A549 (cell line): ENCODE results near the gene NCSTN. TPM values are rescaled to one million over a fixed set of nuclear protein-coding genes. Genes with fewer than 3 reads are reported as not detected.

ENCODE experiments used
- ATAC-seq, 2 experiments: fragments of 200-7000 bp in 1 of 2; fragments of >200 bp in 1 of 2; cut with Nextera tagmentation in 1 of 2; cut with Tn5 transposase in 1 of 2; 3 replicates each; pipeline versions ENCODE4 v1.8.0 to v1.9.1; 2018 to 2020; ENCODE audit warnings: mild to moderate bottlenecking in 1 of 2, moderate library complexity in 1 of 2
- CTCF ChIA-PET: fragments of 300-600 bp; sonication (Branson Sonifier 250); formaldehyde crosslinking; extraction: SDS; loops from one replicate; lab custom pipeline; 2021; ENCODE audit warnings: antibody characterized with exemption, inconsistent platforms; lab: Yijun Ruan, JAX
- POLR2A ChIA-PET: fragments of 350-600 bp; formaldehyde crosslinking; extraction: SDS; loops from one replicate; lab custom pipeline; 2021; ENCODE audit warnings: antibody characterized with exemption, inconsistent platforms; lab: Yijun Ruan, JAX
- DNase-seq, 2 experiments: peaks; one replicate each; pipeline versions ENCODE4 v3.0.0 to v3.0.0-alpha.2; 2011 to 2016; ENCODE audit warnings: low read depth in 1 of 2, low spot score in 1 of 2
- FAIRE-seq: peaks from 2 replicates; lab custom pipeline; 2011; peaks lifted over from hg19 to GRCh38; lab: Jason Lieb, UNC
- H3K27ac ChIP-seq, 2 experiments: fragments of >200 bp; sonication (Bioruptor Twin); formaldehyde crosslinking; 3 replicates each; pipeline ENCODE4 v1.5.1; 2016 to 2017
- H3K4me1 ChIP-seq: fragments of >200 bp; sonication (Bioruptor Twin); formaldehyde crosslinking; 3 replicates; pipeline ENCODE4 v1.6.1; 2016
- H3K4me2 ChIP-seq: fragments of >200 bp; sonication (Bioruptor Twin); formaldehyde crosslinking; 3 replicates; pipeline ENCODE4 v1.6.1; 2016
- H3K4me3 ChIP-seq: fragments of >200 bp; sonication (Bioruptor Twin); formaldehyde crosslinking; 3 replicates; pipeline ENCODE4 v1.5.1; 2016
- H3K9me3 ChIP-seq: fragments of >200 bp; sonication (Bioruptor Twin); formaldehyde crosslinking; 3 replicates; pipeline ENCODE4 v1.6.1; 2016
- ATOH8 ChIP-seq: fragments of 250-450 bp; sonication (Bioruptor Pico); IDR thresholded peaks from 2 replicates; pipeline ENCODE4 v1.5.0; 2020; ENCODE audit warnings: low read depth, mild to moderate bottlenecking, moderate library complexity
- BCL3 ChIP-seq: fragments of >200 bp; sonication (Bioruptor Twin); formaldehyde crosslinking; IDR thresholded peaks from 3 replicates; pipeline ENCODE4 v1.6.1; 2016
- CHD2 ChIP-seq: fragments of 150-350 bp; IDR thresholded peaks from 2 replicates; pipeline ENCODE4 v1.6.1; 2014; ENCODE audit warnings: low read length; ENCODE audit not compliant: partially characterized antibody
- EHF ChIP-seq: fragments of 250-450 bp; sonication (Bioruptor Pico); IDR thresholded peaks from 2 replicates; pipeline ENCODE4 v1.5.0; 2020; ENCODE audit warnings: mild to moderate bottlenecking
- FOSB ChIP-seq: fragments of 250-450 bp; sonication (Bioruptor Pico); IDR thresholded peaks from 2 replicates; pipeline ENCODE4 v1.5.0; 2020; ENCODE audit warnings: mild to moderate bottlenecking, moderate library complexity
- FOSL2 ChIP-seq, 2 experiments: fragments of 450-650 bp in 1 of 2; fragments of >200 bp in 1 of 2; sonication (Bioruptor Twin) in 1 of 2; formaldehyde crosslinking; IDR thresholded peaks; 2 replicates each; pipeline versions ENCODE4 v1.5.0 to v1.6.1; 2016 to 2020; ENCODE audit warnings: mild to moderate bottlenecking in 1 of 2, moderate library complexity in 1 of 2
- HEYL ChIP-seq: fragments of 250-450 bp; sonication (Bioruptor Pico); IDR thresholded peaks from 2 replicates; pipeline ENCODE4 v1.8.0; 2021; ENCODE audit warnings: mild to moderate bottlenecking, moderate library complexity
- HOXA7 ChIP-seq: fragments of 250-450 bp; sonication (Bioruptor Pico); IDR thresholded peaks from 2 replicates; pipeline ENCODE4 v1.5.0; 2020; ENCODE audit warnings: mild to moderate bottlenecking, moderate library complexity
- JUN ChIP-seq, 2 experiments: fragments of >200 bp; sonication (Bioruptor Twin); formaldehyde crosslinking; IDR thresholded peaks; 2 replicates in 1 of 2; 3 replicates in 1 of 2; pipeline ENCODE4 v1.6.1; 2016 to 2017
- KDM5A ChIP-seq: fragments of 200-600 bp; sonication (generic); IDR thresholded peaks from 2 replicates; pipeline ENCODE4 v1.6.1; 2016; ENCODE audit warnings: antibody characterized with exemption, mild to moderate bottlenecking
- MYC ChIP-seq: IDR thresholded peaks from 2 replicates; pipeline ENCODE4 v1.6.1; 2012; ENCODE audit warnings: mild to moderate bottlenecking, inconsistent platforms, low read length, improper control_type of control experiment, borderline replicate concordance
- RAD21 ChIP-seq, 2 experiments: fragments of >200 bp in 1 of 2; sonication (Bioruptor Twin) in 1 of 2; formaldehyde crosslinking in 1 of 2; IDR thresholded peaks in 1 of 2; conservative IDR thresholded peaks in 1 of 2; 2 replicates in 1 of 2; 3 replicates in 1 of 2; pipeline ENCODE4 v1.6.1; 2012 to 2018; ENCODE audit warnings: inconsistent platforms in 1 of 2
- RCOR1 ChIP-seq: fragments of 150-350 bp; IDR thresholded peaks from 2 replicates; pipeline ENCODE4 v1.6.1; 2014; ENCODE audit warnings: antibody characterized with exemption, low read length, low read depth
- REST ChIP-seq: fragments of 200-600 bp; sonication (generic); IDR thresholded peaks from 2 replicates; pipeline ENCODE4 v1.6.1; 2016; ENCODE audit warnings: antibody characterized with exemption, mild to moderate bottlenecking, moderate library complexity
- SMC3 ChIP-seq: fragments of >200 bp; sonication (Bioruptor Twin); formaldehyde crosslinking; IDR thresholded peaks from 3 replicates; pipeline ENCODE4 v1.6.1; 2018; ENCODE audit warnings: inconsistent platforms
- ZFP36 ChIP-seq: fragments of 450-650 bp; IDR thresholded peaks from 2 replicates; pipeline ENCODE4 v1.6.1; 2014; ENCODE audit warnings: borderline replicate concordance; ENCODE audit not compliant: partially characterized antibody
- ZSCAN20 ChIP-seq: fragments of 250-450 bp; sonication (Bioruptor Pico); IDR thresholded peaks from 2 replicates; pipeline ENCODE4 v1.8.0; 2022; ENCODE audit warnings: mild to moderate bottlenecking, moderate library complexity
- WGBS: methylation state at CpG from one replicate; pipeline ENCODE4 v1.1.6; 2017; ENCODE audit errors: missing lambda C conversion rate; 5-methylcytosine and 5-hydroxymethylcytosine counted together
- polyA plus RNA-seq, 4 experiments: library from polyadenylated mRNA; depleted of rRNA in 3 of 4; stranded (reverse); fragments of >200 nt; fragmentation: RNase III in 1 of 4; extraction: RNeasy Plus Mini Kit Qiagen cat#74134 plus additional on column Dnase treatment in 1 of 4; gene quantifications; 2 replicates in 3 of 4; 3 replicates in 1 of 4; pipeline ENCODE4 v1.2.3, GENCODE V29; 2011 to 2017
- TF ChIP-seq, protein P1 (sequence below): fragments of >200 bp; sonication (Bioruptor Twin); formaldehyde crosslinking; IDR thresholded peaks from 3 replicates; pipeline ENCODE4 v1.5.1; 2016
- TF ChIP-seq, protein P2 (sequence below): IDR thresholded peaks from 2 replicates; pipeline ENCODE4 v1.6.1; 2012; ENCODE audit warnings: low read depth, borderline replicate concordance
- TF ChIP-seq, protein P3 (sequence below): fragments of >200 bp; sonication (Bioruptor Twin); formaldehyde crosslinking; IDR thresholded peaks from 2 replicates; pipeline ENCODE4 v1.6.1; 2016

NCSTN gene
- polyA plus RNA-seq, 2 of the 4 experiments (the other 2 are of a cell fraction): 41.6 to 91.6 TPM

DNA sequence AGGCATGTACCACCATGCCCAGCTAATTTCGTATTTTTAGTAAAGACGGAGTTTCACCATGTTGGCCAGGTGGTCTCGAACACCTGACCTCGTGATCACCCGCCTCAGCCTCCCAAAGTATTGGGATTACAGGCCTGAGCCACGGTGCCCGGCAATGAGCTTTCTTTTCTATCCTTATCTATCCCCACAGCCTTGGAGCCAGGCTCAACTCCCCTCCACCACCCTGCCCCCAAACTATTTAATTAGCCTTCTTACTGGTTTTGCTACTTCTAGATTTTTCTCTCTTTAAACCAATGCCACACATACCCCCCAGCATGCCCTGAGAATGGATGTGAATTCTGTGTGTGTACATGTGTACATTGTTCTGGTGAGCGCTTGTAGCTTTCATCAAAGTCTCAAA is 51.5 kb downstream of the NCSTN start:
- POLR2A ChIA-PET: no interaction called here
- FAIRE-seq: no peak

More for the DNA sequence above, 51.5 kb downstream of the NCSTN start:
- Histone ChIP-seq H3K9me3 (no peaks in the 10 kb centered on the region), H3K27ac (no peak overlapping the region), H3K4me2 (no peak overlapping the region), H3K4me1 (peaks cover 10% of the 10 kb centered on the region; the same call in 2 of the 3 replicates), H3K4me3 (no peak overlapping the region)
- ATAC-seq (no peak), DNase-seq (no peak)
- no peak for TF ChIP-seq HEYL (CRISPR knock-in tag)
- TF ChIP-seq RAD21 (conservative IDR thresholded peaks at IDR 0.05 in 1 of 2, IDR thresholded peaks at IDR 0.05 in 1 of 2): no peak
- TF ChIP-seq, protein P1, sequence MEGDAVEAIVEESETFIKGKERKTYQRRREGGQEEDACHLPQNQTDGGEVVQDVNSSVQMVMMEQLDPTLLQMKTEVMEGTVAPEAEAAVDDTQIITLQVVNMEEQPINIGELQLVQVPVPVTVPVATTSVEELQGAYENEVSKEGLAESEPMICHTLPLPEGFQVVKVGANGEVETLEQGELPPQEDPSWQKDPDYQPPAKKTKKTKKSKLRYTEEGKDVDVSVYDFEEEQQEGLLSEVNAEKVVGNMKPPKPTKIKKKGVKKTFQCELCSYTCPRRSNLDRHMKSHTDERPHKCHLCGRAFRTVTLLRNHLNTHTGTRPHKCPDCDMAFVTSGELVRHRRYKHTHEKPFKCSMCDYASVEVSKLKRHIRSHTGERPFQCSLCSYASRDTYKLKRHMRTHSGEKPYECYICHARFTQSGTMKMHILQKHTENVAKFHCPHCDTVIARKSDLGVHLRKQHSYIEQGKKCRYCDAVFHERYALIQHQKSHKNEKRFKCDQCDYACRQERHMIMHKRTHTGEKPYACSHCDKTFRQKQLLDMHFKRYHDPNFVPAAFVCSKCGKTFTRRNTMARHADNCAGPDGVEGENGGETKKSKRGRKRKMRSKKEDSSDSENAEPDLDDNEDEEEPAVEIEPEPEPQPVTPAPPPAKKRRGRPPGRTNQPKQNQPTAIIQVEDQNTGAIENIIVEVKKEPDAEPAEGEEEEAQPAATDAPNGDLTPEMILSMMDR: no peak
- TF ChIP-seq RCOR1: no peak
- no peak for TF ChIP-seq EHF (CRISPR knock-in tag)
- TF ChIP-seq SMC3: no peak
- TF ChIP-seq JUN (IDR thresholded peaks at IDR 0.05): no peak
- no peak for TF ChIP-seq BCL3
- no peak for TF ChIP-seq ZFP36
- TF ChIP-seq CHD2: no peak
- TF ChIP-seq, protein P2, sequence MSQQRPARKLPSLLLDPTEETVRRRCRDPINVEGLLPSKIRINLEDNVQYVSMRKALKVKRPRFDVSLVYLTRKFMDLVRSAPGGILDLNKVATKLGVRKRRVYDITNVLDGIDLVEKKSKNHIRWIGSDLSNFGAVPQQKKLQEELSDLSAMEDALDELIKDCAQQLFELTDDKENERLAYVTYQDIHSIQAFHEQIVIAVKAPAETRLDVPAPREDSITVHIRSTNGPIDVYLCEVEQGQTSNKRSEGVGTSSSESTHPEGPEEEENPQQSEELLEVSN: no peak
- no peak for TF ChIP-seq FOSB (CRISPR knock-in tag)
- no peak for TF ChIP-seq HOXA7 (CRISPR knock-in tag)
- no peak for TF ChIP-seq FOSL2 (IDR thresholded peaks at IDR 0.05)
- no peak for TF ChIP-seq FOSL2 (CRISPR knock-in tag; IDR thresholded peaks at IDR 0.05)
- TF ChIP-seq REST: no peak
- TF ChIP-seq ATOH8 (CRISPR knock-in tag): no peak
- TF ChIP-seq, protein P3, sequence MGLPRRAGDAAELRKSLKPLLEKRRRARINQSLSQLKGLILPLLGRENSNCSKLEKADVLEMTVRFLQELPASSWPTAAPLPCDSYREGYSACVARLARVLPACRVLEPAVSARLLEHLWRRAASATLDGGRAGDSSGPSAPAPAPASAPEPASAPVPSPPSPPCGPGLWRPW: no peak
- TF ChIP-seq MYC: no peak
- no peak for TF ChIP-seq KDM5A
- no peak for TF ChIP-seq ZSCAN20
- CTCF ChIA-PET: interaction anchor here (0.9 to 1.6 kb wide), 3 partner anchors 16 to 213 kb away, joined by 4 to 6 read pairs (median 4); no protein-coding TSS in a partner anchor
- WGBS: 49% methylated on average over 8 of the region's 8 CpGs
